Measurements from ENCODE around the gene MTMR2.

Gene MTMR2

DNA sequence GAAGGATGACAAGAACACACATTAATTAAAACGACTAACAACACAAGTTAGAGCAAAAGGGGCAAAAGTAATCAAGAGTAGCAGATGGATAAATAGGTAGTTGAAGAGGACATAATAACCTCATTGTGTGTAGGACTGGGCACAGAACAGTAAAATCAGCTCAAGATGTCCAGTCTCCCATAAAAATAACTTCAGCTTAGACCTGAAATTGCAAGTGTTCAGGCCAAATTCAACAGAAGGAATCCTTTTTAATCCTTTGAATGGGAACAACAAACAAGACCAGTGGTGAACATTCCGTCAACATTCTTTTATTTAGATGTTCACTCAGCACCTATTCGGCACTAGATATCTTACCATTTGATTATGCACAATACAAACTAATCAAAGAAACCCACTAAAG, 4.4 kb downstream of the MTMR2 start:
- in situ Hi-C loops (cut with HindIII; ENCODE audit: low sequenced_read_pairs), result no loop called here

GRCh38 chr11:95918720-95919119, 5.2 kb downstream of the MTMR2 start:
- in situ Hi-C loops (cut with HindIII; ENCODE audit: low sequenced_read_pairs), result no loop called here

GRCh38 chr11:95918056-95918455, 5.9 kb downstream of the MTMR2 start:
- in situ Hi-C loops (cut with HindIII; ENCODE audit: low sequenced_read_pairs), result no loop called here

GRCh38 chr11:95917193-95918036, 6.5 kb downstream of the MTMR2 start:
- in situ Hi-C loops (cut with HindIII; ENCODE audit: low sequenced_read_pairs), result no loop called here

- in situ Hi-C loops (cut with HindIII; ENCODE audit: low sequenced_read_pairs), result no loop called here
Measured at GRCh38 chr11:95916049-95916448, 7.9 kb downstream of the MTMR2 start.

DNA sequence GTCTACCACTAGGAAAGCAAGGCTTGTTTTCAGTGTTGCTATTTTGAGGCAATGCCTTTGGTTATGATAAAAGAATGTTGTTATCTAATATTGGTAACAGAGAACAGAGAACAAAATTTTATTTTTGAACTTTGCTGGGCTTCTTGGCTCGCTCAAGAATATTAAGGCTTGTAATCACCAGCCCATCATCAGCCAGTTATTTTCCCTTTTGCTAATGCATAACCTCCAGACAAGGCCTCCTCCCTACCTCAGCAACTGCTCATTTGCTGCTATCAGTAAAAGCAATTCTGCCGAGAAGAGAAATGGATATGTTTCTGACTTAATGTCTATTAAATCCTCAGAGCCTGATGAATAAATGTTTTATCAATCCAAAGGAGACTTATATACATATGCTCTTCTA, 8.9 kb downstream of the MTMR2 start:
- in situ Hi-C loops (cut with HindIII; ENCODE audit: low sequenced_read_pairs), result no loop called here

GRCh38 chr11:95913830-95914615, 9.9 kb downstream of the MTMR2 start:
- in situ Hi-C loops (cut with HindIII; ENCODE audit: low sequenced_read_pairs), result no loop called here

DNA sequence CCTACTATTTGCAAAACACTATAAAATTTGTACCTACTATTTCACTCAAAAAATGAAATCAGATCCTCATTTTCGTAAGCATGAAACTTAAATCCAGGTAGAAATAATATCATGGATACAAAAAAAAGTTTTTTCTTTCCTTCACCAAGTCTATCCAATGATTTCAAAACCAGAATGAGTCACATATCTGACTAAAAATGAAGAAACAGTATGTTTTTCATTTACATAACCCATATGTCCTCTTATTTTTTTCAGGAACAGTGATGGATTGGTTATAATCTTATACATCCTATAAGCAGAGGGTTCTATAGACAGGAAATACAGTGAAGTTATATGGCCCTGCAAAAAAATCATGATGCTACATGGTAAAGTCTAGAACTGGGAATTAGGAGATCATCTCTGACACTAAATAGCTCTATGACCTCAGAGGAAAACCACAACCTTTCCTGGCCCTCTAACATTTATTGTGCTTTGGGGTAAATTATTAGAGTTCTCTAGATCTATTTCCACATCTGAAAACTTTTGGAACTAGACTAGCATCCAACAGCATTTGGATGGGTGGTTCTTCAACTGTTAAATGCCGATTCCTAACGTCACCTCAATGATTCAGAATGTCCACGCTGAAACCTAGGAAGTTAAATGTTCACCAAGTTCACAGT, 10.9 kb downstream of the MTMR2 start:
- in situ Hi-C loops (cut with HindIII; ENCODE audit: low sequenced_read_pairs), result no loop called here

GRCh38 chr11:95911369-95911759, 12.5 kb downstream of the MTMR2 start:
- in situ Hi-C loops (cut with HindIII; ENCODE audit: low sequenced_read_pairs), result no loop called here

DNA sequence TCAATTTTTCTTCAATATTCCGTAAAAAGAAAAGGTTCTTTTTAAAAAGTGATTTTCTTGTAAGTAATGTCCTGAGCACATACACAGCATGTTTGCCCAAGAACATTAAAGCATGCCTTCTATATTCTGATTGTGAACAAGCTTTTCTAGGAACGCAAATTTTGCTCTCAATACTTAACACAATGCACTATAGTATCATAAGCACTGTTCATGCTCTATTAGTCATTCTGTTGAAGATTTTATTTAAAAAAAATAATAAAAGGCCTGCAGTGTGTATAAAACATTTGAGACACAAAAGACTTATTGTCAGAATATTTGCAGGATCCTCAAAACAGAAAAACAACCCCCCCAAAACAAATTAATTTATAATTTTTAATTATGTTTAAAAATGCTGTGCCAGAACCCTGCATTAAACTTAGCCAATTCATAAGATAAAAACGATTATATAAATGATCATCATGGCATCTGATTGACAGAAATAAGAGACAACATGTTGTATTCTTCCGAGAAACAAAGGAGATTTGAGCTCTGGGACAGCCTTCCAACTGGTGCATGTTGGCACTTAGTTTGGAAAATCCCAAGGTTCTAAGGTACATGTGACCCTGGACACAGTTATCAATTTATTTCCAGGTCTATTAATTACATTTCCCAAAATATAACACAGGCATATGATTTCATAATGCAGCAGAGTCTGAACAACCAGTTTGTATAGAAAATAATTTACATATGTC, 13.1 kb downstream of the MTMR2 start:
- in situ Hi-C loops (cut with HindIII; ENCODE audit: low sequenced_read_pairs), result no loop called here

- in situ Hi-C loops (cut with HindIII; ENCODE audit: low sequenced_read_pairs), result no loop called here
Measured at GRCh38 chr11:95908826-95909225, 15.1 kb downstream of the MTMR2 start.

- in situ Hi-C loops (cut with HindIII; ENCODE audit: low sequenced_read_pairs), result no loop called here
Measured at GRCh38 chr11:95907476-95907875, 16.4 kb downstream of the MTMR2 start.

DNA sequence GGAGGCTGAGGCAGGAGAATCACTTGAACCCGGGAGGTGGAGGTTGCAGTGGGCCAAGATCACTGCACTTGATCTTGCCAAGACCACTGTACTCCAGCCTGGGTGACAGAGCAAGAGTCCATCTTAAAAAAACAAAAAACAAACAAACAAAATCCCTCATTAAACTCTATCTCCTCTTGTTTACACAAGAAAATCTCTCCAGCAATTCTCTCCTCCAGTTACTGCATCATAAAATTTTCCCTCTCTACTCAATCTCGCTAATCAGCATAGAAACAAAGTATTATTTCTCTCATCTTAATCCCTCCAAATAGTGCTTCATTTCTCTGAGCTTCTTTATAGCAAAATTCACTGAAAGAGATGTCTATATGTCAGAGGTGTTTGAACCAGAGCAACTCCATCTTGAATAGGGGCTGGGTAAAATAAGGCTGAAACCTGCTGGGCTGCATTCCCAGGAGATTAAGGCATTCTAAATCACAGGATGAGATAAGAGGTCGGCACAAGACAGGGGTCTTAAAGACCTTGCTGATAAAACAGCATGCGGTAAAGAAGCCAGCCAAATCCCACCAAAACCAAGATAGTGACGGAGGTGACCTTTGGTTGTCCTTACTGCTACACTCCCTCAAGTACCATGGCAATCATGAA, 19.8 kb downstream of the MTMR2 start:
- in situ Hi-C loops (cut with HindIII; ENCODE audit: low sequenced_read_pairs), result no loop called here

DNA sequence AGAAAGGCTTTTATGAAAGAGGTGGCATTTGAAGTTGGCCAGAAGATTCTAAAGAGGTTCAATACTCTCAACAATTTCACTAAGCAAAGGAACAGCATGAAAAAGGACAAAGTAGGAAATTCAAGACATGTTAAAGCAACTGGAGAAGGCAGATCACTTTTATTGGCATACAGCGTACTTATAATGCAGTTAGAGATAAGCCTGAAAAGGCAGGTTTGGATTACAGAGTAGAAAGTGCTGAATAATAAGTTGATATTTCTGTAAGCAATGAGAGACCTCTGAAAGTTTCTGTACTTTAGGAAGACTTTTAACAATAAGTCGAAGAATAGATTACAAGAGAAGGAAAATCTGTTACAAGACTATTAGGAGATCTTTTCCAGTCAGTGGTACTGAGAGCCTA, 25.1 kb downstream of the MTMR2 start:
- in situ Hi-C loops (cut with HindIII; ENCODE audit: low sequenced_read_pairs), result no loop called here

DNA sequence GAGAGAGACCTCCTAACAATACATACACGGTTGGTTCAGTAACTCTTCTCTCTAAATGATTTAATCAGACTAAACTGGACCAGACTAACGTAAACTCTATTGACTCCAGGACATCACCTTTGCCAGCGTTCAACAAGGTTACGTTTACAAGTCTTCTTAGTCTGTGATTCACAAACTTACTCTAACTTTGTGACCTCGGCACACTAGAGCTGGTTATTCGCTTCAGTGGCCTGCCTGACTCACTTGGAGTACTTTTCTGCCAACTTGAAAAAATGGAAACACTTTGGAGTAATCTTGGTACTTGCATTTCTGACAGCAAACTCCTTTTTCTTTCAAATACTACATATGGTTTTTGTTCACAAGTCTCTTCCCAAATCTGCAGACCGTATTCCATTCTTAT, 26.2 kb downstream of the MTMR2 start:
- in situ Hi-C loops (cut with HindIII; ENCODE audit: low sequenced_read_pairs), result no loop called here

DNA sequence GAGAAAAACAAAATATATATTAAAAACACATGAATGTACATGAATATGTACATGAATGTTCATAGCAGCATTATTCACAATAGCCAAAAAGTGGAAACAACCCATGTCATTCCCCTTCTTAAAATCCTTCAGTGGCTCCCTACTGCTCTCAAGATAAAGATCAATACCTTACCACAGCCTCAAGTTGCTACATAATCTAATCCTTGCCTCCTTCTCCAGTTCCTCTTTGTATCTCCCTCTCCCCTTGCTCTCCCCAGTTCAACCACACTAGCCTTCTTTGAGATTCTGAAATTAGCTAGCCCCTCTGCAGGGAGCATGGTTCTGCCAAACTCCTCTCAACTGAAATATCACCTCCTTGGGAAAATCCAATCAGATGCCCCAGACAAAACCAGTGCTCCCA, 28.1 kb downstream of the MTMR2 start:
- in situ Hi-C loops (cut with HindIII; ENCODE audit: low sequenced_read_pairs), result no loop called here

DNA sequence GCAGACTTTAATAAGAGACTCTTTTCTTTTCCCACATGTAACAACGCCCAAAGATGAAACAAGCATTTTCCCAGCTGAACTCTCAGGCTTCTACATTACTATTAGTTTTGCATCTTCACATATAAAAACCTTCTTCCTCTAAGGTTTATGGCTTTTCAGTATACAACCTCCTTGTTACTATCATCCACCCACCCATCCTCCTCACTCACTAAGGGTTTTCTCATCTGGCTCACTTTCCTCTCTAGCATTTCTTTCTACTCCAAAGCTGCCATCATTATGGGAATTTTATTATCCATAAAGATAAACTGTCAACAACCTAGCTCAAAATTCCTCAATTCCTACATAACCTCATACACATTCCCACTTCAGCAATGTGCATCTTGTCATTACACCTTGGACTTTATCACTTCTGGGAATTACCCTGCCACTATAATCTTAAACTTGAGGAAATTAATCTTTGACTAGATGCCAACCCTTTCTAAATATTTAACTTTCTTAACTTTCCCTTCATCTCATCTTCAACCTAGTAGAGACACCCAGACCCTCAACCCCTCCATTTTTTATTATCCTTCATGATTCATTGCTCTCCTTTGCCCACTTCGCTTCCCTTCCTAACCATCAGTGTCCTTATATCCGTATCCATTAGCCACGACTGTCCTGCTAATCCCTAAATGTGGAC, 30.9 kb downstream of the MTMR2 start:
- in situ Hi-C loops (cut with HindIII; ENCODE audit: low sequenced_read_pairs), result no loop called here

DNA sequence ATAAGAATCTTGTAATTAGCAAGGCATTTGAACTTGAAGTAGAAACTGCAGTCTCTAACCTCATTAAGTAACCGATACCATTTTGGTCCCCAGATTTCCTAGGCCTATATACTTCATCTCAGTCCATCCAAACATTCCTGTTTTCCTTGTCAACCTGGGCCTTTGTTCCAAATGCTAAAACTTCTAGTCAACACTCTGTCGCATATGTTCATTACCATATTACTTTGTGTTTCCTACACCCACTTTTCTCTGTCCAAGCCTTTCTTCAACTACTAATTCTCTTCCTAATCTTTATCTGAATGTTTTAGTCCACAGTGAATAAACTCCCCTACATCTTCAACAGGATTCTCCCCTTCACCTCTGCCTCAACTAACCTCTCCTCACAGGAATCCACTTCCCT, 31.4 kb downstream of the MTMR2 start:
- in situ Hi-C loops (cut with HindIII; ENCODE audit: low sequenced_read_pairs), result no loop called here

DNA sequence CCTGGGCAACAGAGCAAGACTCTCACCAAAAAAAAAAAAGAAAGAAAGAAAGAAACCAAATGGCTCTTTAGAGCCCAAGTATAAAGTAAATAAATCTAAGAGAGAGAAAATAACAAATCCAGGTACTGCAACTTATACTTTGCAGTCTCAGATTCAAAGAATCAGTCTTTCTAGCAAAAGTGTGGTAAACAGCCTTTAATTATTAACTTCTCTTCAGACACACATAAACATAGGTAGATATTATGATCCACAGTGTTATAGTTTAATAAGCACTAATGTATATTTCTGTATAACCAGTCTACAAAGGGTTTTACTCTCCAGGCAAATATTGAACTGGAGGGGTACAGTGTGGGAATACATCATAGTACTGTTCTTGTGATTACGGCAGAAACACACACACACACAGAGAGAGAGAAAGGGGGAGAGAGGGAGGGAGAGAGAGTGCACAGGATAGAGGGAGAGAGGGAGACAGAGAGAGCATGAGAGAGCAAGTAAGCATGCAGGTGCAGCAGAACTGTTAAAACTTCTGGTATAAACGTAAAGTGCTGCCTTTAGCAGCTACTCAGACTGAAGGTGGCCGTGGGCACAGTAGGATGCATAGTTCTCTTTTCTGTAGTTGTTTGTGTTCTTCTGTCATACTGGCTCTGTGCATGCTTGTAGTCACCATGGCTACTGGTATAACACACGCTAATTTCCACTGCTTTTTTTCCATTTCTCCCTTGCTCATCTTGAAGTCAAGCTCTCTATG, 32.3 kb downstream of the MTMR2 start:
- in situ Hi-C loops (cut with HindIII; ENCODE audit: low sequenced_read_pairs), result no loop called here
